PC-3 (cell line): ENCODE measurements around the gene ITGB1BP1. TPM values are rescaled to one million over a fixed set of nuclear protein-coding genes. Genes with fewer than 3 reads are reported as not detected.

ENCODE experiments used
- ATAC-seq: fragments of 200-7000 bp; cut with Tn5 transposase; 2 replicates; pipeline ENCODE4 v1.9.1; 2020; ENCODE audit warnings: mild to moderate bottlenecking, moderate library complexity
- BruUV-seq: library from RNA; stranded (reverse); fragments of 400-500 nt; replicated peaks from 2 replicates; lab custom pipeline; 2021; lab: Mats Ljungman, UMichigan
- CTCF ChIA-PET: fragments of 300-600 bp; sonication (Branson Sonifier 250); formaldehyde crosslinking; loops from one replicate; lab custom pipeline; 2022; ENCODE audit warnings: antibody characterized with exemption; lab: Charles Lee
- POLR2A ChIA-PET: fragments of 300-600 bp; sonication (Branson Sonifier 250); formaldehyde crosslinking; loops from one replicate; lab custom pipeline; 2022; ENCODE audit warnings: antibody characterized with exemption; ENCODE audit not compliant: unreplicated experiment; lab: Charles Lee
- DNase-seq: peaks from one replicate; pipeline ENCODE4 v3.0.0-alpha.2; 2015
- H2AFZ ChIP-seq: fragments of 300-600 bp; sonication (generic); 2 replicates; pipeline ENCODE4 v1.6.0; 2016; ENCODE audit warnings: antibody characterized with exemption, low read length
- H3F3A ChIP-seq: fragments of 300-600 bp; sonication (generic); one replicate; pipeline ENCODE4 v1.6.0; 2017; ENCODE audit warnings: antibody characterized with exemption, low read length, control low read depth, mild to moderate bottlenecking; ENCODE audit not compliant: unreplicated experiment
- H3K27ac ChIP-seq: fragments of 300-600 bp; sonication (generic); 2 replicates; pipeline ENCODE4 v1.5.1; 2016; ENCODE audit warnings: mild to moderate bottlenecking, low read length
- H3K27me3 ChIP-seq: fragments of 300-600 bp; sonication (generic); 2 replicates; pipeline ENCODE4 v1.6.1; 2016; ENCODE audit warnings: low read length, mixed read lengths
- H3K36me3 ChIP-seq: fragments of 300-600 bp; sonication (generic); 2 replicates; pipeline ENCODE4 v1.6.1; 2016; ENCODE audit warnings: low read depth, mixed run types, low read length, mixed read lengths
- H3K4me1 ChIP-seq: fragments of 300-600 bp; sonication (generic); 2 replicates; pipeline ENCODE4 v1.5.1; 2016; ENCODE audit warnings: low read length; ENCODE audit not compliant: insufficient read depth
- H3K4me2 ChIP-seq: fragments of 300-600 bp; sonication (generic); 2 replicates; pipeline ENCODE4 v1.6.0; 2016; ENCODE audit warnings: low read length
- H3K4me3 ChIP-seq: fragments of 300-600 bp; sonication (generic); 2 replicates; pipeline ENCODE4 v1.5.1; 2016; ENCODE audit warnings: mild to moderate bottlenecking, low read length, mixed read lengths
- H3K79me2 ChIP-seq: fragments of 300-600 bp; sonication (generic); 2 replicates; pipeline ENCODE4 v1.6.1; 2017; ENCODE audit warnings: low read length, mixed read lengths
- H3K9ac ChIP-seq: fragments of 300-600 bp; sonication (generic); 2 replicates; pipeline ENCODE4 v1.6.0; 2016; ENCODE audit warnings: mild to moderate bottlenecking, low read length
- H3K9me2 ChIP-seq: fragments of 300-600 bp; sonication (generic); replicated peaks from 2 replicates; pipeline ENCODE4 v1.6.1; 2016; ENCODE audit warnings: mixed run types, low read length, mixed read lengths
- H3K9me3 ChIP-seq: fragments of 300-600 bp; sonication (generic); 2 replicates; pipeline ENCODE4 v1.6.1; 2016; ENCODE audit warnings: low read length, mixed read lengths
- H4K20me1 ChIP-seq: fragments of 300-600 bp; sonication (generic); 2 replicates; pipeline ENCODE4 v1.6.1; 2016; ENCODE audit warnings: low read length, mixed read lengths
- CTCF ChIP-seq: fragments of 300-600 bp; sonication (generic); conservative IDR thresholded peaks from 2 replicates; pipeline ENCODE4 v1.5.1; 2017; ENCODE audit warnings: antibody characterized with exemption, low read depth, mild to moderate bottlenecking, low read length
- EZH2 ChIP-seq: fragments of 300-600 bp; sonication (generic); IDR thresholded peaks from one replicate; pipeline ENCODE4 v1.6.1; 2017; ENCODE audit warnings: antibody characterized with exemption, mild to moderate bottlenecking, low read length; ENCODE audit not compliant: unreplicated experiment
- EZH2phosphoT487 ChIP-seq: fragments of 300-600 bp; sonication (generic); IDR thresholded peaks from 2 replicates; pipeline ENCODE4 v1.6.1; 2018; ENCODE audit warnings: mild to moderate bottlenecking, antibody characterized with exemption, low read length, borderline replicate concordance
- intact Hi-C: fragments of 100-400 bp; cut with micrococcal nuclease; formaldehyde crosslinking; loops from 2 replicates; pipeline ENCODE4 v1.9.0; 2023
- total RNA-seq: library from RNA; depleted of rRNA; stranded (reverse); fragments of >200 nt; gene quantifications from 2 replicates; pipeline ENCODE4 v1.2.3, GENCODE V29; 2014

ITGB1BP1 gene
- total RNA-seq, 1 experiment from 2014 or later, result 77.6 TPM

- ChIA-PET POLR2A (no interaction called here), CTCF (no interaction called here)
- ATAC-seq (no peak), DNase-seq (no peak)
- no peak for TF ChIP-seq EZH2
- TF ChIP-seq CTCF, result no peak
- TF ChIP-seq EZH2phosphoT487, result no peak
- Histone ChIP-seq H3K9me2 (no peaks in the 10 kb centered on the region), H3K9ac (no peak overlapping the region), H3K79me2 (peaks cover 82% of the 10 kb centered on the region), H3K4me3 (no peak overlapping the region), H4K20me1 (no peaks in the 10 kb centered on the region; the same call in 1 of the 2 replicates), H3K9me3 (no peaks in the 10 kb centered on the region), H3K27ac (no peak overlapping the region), H3F3A (no peaks in the 10 kb centered on the region), H3K36me3 (peaks cover 9% of the 10 kb centered on the region; the same call in 1 of the 2 replicates), H3K27me3 (no peaks in the 10 kb centered on the region), H3K4me2 (no peak overlapping the region), H2AFZ (no peak overlapping the region), H3K4me1 (peaks cover 6% of the 10 kb centered on the region)
- intact Hi-C loops, result no loop called here
- no TSS peak for BruUV-seq
Measured at GRCh38 chr2:9418746-9419145, 4.6 kb downstream of the ITGB1BP1 start.

DNA sequence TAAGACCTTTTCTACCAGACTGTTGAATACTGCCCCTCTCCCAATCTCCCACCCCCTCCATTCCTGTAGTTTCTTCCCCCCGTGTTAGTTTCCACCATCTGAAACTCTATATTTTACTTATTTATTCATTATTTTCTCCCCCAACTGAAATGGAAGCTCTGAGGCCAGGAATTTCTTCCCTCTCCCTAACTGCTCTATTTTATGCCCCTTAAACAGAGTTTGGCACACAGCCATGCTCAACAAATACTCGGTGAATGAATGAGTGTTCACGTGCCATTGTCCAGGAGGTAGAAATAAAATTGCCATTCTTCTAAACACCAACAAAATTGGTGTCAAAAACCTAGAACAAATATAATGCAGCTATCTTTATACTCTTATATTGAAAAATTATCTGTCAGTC is 5.6 kb downstream of the ITGB1BP1 start:
- Histone ChIP-seq H3F3A (no peaks in the 10 kb centered on the region), H3K4me3 (no peak overlapping the region), H3K4me1 (peaks cover 6% of the 10 kb centered on the region), H3K9ac (no peak overlapping the region), H4K20me1 (no peaks in the 10 kb centered on the region; the same call in 1 of the 2 replicates), H3K27me3 (no peaks in the 10 kb centered on the region), H3K4me2 (no peak overlapping the region), H3K27ac (no peak overlapping the region), H3K79me2 (peaks cover 77% of the 10 kb centered on the region), H2AFZ (no peak overlapping the region), H3K9me3 (no peaks in the 10 kb centered on the region), H3K36me3 (peaks cover 12% of the 10 kb centered on the region; the same call in 1 of the 2 replicates), H3K9me2 (no peaks in the 10 kb centered on the region)
- intact Hi-C loops, result no loop called here
- TF ChIP-seq CTCF (no peak), EZH2phosphoT487 (no peak), EZH2 (no peak)
- ChIA-PET CTCF (no interaction called here), POLR2A (no interaction called here)
- DNase-seq, result no peak
- BruUV-seq, result no TSS peak
- ATAC-seq, result no peak

DNA sequence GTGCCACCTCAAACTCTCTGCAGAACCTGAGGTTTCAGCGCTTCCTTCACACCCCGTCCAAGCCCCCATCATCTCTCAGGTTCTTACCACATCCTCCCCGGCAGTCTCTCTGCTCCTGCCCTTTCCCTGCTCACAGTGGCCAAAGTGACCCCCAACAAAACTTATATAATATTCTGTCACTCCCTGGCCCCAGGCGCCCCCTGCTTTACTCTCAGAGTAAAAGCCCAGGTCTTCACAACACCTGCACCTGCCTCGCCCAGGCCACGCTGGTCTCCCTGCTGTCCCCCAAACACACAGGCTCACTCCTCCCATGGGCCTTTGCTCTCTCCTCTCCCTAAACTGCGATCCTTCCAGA is 6.4 kb downstream of the ITGB1BP1 start:
- ChIA-PET CTCF (no interaction called here), POLR2A (no interaction called here)
- H3K4me2 ChIP-seq, result no peak overlapping the region
- TF ChIP-seq EZH2, result no peak
- TF ChIP-seq EZH2phosphoT487, result no peak
- TF ChIP-seq CTCF, result no peak
- H3K36me3 ChIP-seq, result peaks cover 14% of the 10 kb centered on the region; the same call in 1 of the 2 replicates
- intact Hi-C loops, result no loop called here
- H3K9me3 ChIP-seq, result no peaks in the 10 kb centered on the region
- no peak overlapping the region for H3K27ac ChIP-seq
- H3K4me3 ChIP-seq, result no peak overlapping the region
- no peak for DNase-seq
- no peaks in the 10 kb centered on the region; the same call in 1 of the 2 replicates for H4K20me1 ChIP-seq
- H3K9me2 ChIP-seq, result no peaks in the 10 kb centered on the region
- no peaks in the 10 kb centered on the region for H3K27me3 ChIP-seq
- no peaks in the 10 kb centered on the region for H3F3A ChIP-seq
- ATAC-seq, result no peak
- H3K9ac ChIP-seq, result no peak overlapping the region
- H3K4me1 ChIP-seq, result peaks cover 5% of the 10 kb centered on the region
- no TSS peak for BruUV-seq
- H3K79me2 ChIP-seq, result peaks cover 70% of the 10 kb centered on the region
- H2AFZ ChIP-seq, result no peak overlapping the region
